OCI-LY7 (cell line): ENCODE measurements around the gene C1orf210. TPM values are rescaled to one million over a fixed set of nuclear protein-coding genes. Genes with fewer than 3 reads are reported as not detected.

Experiments used
- BruUV-seq: library from RNA; stranded (reverse); fragments of 400-500 nt; replicated peaks from 2 replicates; lab custom pipeline; 2021; lab: Mats Ljungman, UMichigan
- CTCF ChIA-PET: fragments of 300-600 bp; sonication (Branson Sonifier 250); formaldehyde crosslinking; loops from one replicate; lab custom pipeline; 2022; ENCODE audit warnings: antibody characterized with exemption; ENCODE audit not compliant: unreplicated experiment; lab: Charles Lee
- POLR2A ChIA-PET: fragments of 300-600 bp; sonication (Branson Sonifier 250); formaldehyde crosslinking; loops from one replicate; lab custom pipeline; 2022; ENCODE audit warnings: antibody characterized with exemption; lab: Charles Lee
- DNase-seq: peaks from one replicate; pipeline ENCODE4 v3.0.0-alpha.2; 2015; ENCODE audit warnings: low spot score
- H2AFZ ChIP-seq: fragments of 200-600 bp; sonication (generic), shearing (Covaris generic); 2 replicates; pipeline ENCODE4 v1.6.1; 2014; ENCODE audit warnings: mild to moderate bottlenecking, antibody characterized with exemption, low read length, moderate library complexity
- H3K27ac ChIP-seq: fragments of 200-600 bp; sonication (generic); 2 replicates; pipeline ENCODE4 v1.5.1; 2014; ENCODE audit warnings: mixed run types, low read depth, mild to moderate bottlenecking, moderate library complexity, low read length, inconsistent platforms; ENCODE audit not compliant: poor library complexity, severe bottlenecking
- H3K36me3 ChIP-seq: fragments of 200-600 bp; sonication (generic); 2 replicates; pipeline ENCODE4 v1.6.1; 2014; ENCODE audit warnings: mild to moderate bottlenecking, antibody characterized with exemption, low read length, moderate library complexity, mixed read lengths; ENCODE audit not compliant: insufficient read depth
- H3K4me1 ChIP-seq: fragments of 200-600 bp; sonication (generic); 2 replicates; pipeline ENCODE4 v1.5.1; 2014; ENCODE audit warnings: mild to moderate bottlenecking, low read length; ENCODE audit not compliant: insufficient read depth, poor library complexity, severe bottlenecking
- H3K4me2 ChIP-seq: fragments of 200-600 bp; sonication (generic); 2 replicates; pipeline ENCODE4 v1.6.1; 2014; ENCODE audit warnings: mild to moderate bottlenecking, low read length
- H3K4me3 ChIP-seq: fragments of 200-600 bp; sonication (generic); 2 replicates; pipeline ENCODE4 v1.5.1; 2014; ENCODE audit warnings: mild to moderate bottlenecking, low read depth, low read length; ENCODE audit not compliant: poor library complexity, severe bottlenecking
- H3K79me2 ChIP-seq: fragments of 200-600 bp; sonication (generic); 2 replicates; pipeline ENCODE4 v1.6.1; 2016; ENCODE audit warnings: low read depth, mild to moderate bottlenecking, low read length, moderate library complexity, mixed read lengths; ENCODE audit not compliant: insufficient read depth
- H3K9me2 ChIP-seq: fragments of 200-600 bp; sonication (generic); 2 replicates; pipeline ENCODE4 v1.6.1; 2016; ENCODE audit warnings: mild to moderate bottlenecking, low read length, mixed read lengths; ENCODE audit not compliant: insufficient read depth
- H3K9me3 ChIP-seq: fragments of 200-600 bp; sonication (generic); 2 replicates; pipeline ENCODE4 v1.6.1; 2014; ENCODE audit warnings: mild to moderate bottlenecking, mixed run types, low read length, mixed read lengths
- H4K20me1 ChIP-seq: fragments of 200-600 bp; sonication (generic); 2 replicates; pipeline ENCODE4 v1.6.1; 2014; ENCODE audit warnings: mild to moderate bottlenecking, antibody characterized with exemption, low read length, moderate library complexity, mixed read lengths; ENCODE audit not compliant: insufficient read depth
- EZH2phosphoT487 ChIP-seq: fragments of 200-600 bp; sonication (generic); IDR thresholded peaks from 2 replicates; pipeline ENCODE4 v1.6.1; 2018; ENCODE audit warnings: low read depth, borderline replicate concordance, mild to moderate bottlenecking, mixed run types, antibody characterized with exemption, low read length, moderate library complexity, mixed read lengths
- intact Hi-C: fragments of 100-400 bp; cut with micrococcal nuclease; formaldehyde crosslinking; loops from one replicate; pipeline ENCODE4 v1.10.0; 2022; ENCODE audit not compliant: unreplicated experiment
- total RNA-seq, 2 experiments: library from RNA; depleted of rRNA in 1 of 2; stranded (reverse); fragments of >200 nt in 1 of 2; shearing (Covaris generic) in 1 of 2; gene quantifications; 2 replicates each; pipeline ENCODE4 v1.2.3, GENCODE V29; 2014 to 2022
- TF ChIP-seq, protein P1 (sequence below): fragments of 200-600 bp; sonication (generic); conservative IDR thresholded peaks from 2 replicates; pipeline ENCODE4 v1.5.1; 2014; ENCODE audit warnings: mild to moderate bottlenecking, antibody characterized with exemption, low read length, moderate library complexity, mixed read lengths

C1orf210 gene
- total RNA-seq, 2 experiments from 2014 or later: not detected

DNA sequence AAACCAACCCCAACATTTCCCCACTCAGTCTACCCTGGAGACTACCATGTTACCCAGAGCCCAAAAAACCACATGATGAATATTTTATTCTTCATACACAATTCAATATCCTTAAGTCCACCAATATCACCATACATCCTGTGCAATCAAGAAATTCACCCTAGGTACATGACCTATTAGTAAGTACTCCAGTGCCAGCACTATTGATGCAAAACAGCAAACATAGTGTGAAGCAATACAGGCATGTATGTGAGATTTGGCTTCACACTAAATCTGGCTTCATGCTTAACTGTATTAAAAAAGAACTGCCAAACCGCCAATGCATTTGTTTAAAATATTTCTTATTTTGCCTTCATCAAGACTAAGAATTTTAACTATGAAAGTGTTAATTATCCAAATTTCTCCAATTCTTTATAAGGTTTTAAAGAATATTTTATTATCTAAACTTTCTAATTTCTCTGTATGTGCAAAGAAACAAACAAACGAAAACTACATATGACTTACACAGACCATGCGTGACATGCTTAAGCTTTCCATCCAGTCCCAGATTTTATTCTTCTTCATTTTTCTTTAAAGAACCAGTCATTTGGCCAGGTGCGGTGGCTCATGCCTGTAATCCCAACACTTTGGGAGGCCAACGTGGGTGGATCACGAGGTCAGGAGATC lies 38.0 kb downstream of the C1orf210 start:
- CTCF ChIA-PET: no interaction called here
- POLR2A ChIA-PET: no interaction called here
- TF ChIP-seq, protein P1, sequence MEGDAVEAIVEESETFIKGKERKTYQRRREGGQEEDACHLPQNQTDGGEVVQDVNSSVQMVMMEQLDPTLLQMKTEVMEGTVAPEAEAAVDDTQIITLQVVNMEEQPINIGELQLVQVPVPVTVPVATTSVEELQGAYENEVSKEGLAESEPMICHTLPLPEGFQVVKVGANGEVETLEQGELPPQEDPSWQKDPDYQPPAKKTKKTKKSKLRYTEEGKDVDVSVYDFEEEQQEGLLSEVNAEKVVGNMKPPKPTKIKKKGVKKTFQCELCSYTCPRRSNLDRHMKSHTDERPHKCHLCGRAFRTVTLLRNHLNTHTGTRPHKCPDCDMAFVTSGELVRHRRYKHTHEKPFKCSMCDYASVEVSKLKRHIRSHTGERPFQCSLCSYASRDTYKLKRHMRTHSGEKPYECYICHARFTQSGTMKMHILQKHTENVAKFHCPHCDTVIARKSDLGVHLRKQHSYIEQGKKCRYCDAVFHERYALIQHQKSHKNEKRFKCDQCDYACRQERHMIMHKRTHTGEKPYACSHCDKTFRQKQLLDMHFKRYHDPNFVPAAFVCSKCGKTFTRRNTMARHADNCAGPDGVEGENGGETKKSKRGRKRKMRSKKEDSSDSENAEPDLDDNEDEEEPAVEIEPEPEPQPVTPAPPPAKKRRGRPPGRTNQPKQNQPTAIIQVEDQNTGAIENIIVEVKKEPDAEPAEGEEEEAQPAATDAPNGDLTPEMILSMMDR: no peak
- no peak for TF ChIP-seq EZH2phosphoT487

DNA sequence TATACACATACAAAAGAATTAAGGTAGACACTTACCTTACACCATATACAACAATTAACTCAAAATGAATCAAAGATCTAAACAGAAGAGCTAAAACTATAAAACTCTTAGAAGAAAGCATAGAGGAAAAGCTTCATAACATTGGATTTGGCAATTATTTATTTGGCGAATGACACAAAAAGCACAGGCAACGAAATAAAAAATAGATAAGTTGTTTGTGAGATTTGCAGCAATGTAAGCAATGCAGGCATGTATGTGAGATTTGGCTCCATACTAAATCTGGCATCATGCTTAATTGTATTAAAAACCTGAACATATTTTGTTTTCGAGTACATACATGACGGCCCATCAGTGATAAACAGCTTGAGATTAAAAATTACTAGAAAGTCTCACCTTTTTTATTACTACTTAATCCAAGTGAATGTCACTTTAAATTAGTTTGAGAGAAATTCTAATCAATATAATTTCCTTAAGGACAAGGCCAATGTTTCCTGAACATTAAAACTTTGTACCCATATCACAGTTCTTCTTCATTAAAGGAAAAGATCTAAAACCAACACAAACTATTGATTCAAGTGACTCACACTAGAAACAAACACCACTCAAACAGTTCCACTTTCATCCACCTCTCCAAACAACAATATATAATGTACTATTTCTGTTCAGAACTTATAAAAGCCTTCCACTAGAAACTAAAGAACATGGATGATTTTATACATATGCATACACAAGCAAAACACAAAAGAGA lies 38.7 kb downstream of the C1orf210 start:
- H4K20me1 ChIP-seq: no peaks in the 10 kb centered on the region
- H3K4me3 ChIP-seq: no peak overlapping the region
- no peak overlapping the region for H3K4me2 ChIP-seq
- intact Hi-C loops: no loop called here
- no TSS peak for BruUV-seq
- H3K9me3 ChIP-seq: peaks cover 13% of the 10 kb centered on the region
- H2AFZ ChIP-seq: no peak overlapping the region
- H3K36me3 ChIP-seq: no peaks in the 10 kb centered on the region
- TF ChIP-seq EZH2phosphoT487: no peak
- TF ChIP-seq, protein P1: no peak
- ChIA-PET CTCF (no interaction called here), POLR2A (no interaction called here)
- H3K4me1 ChIP-seq: no peaks in the 10 kb centered on the region
- no peak for DNase-seq
- no peaks in the 10 kb centered on the region for H3K9me2 ChIP-seq
- H3K79me2 ChIP-seq: no peaks in the 10 kb centered on the region
- H3K27ac ChIP-seq: no peak overlapping the region

More for the DNA sequence above, 38.0 kb downstream of the C1orf210 start:
- no peak overlapping the region for H3K27ac ChIP-seq
- no peak for DNase-seq
- no peaks in the 10 kb centered on the region for H4K20me1 ChIP-seq
- H3K9me3 ChIP-seq: peaks cover 13% of the 10 kb centered on the region
- intact Hi-C loops: no loop called here
- H3K9me2 ChIP-seq: no peaks in the 10 kb centered on the region
- BruUV-seq: no TSS peak
- H3K36me3 ChIP-seq: no peaks in the 10 kb centered on the region
- no peak overlapping the region for H3K4me3 ChIP-seq
- H3K4me1 ChIP-seq: no peaks in the 10 kb centered on the region
- no peak overlapping the region for H2AFZ ChIP-seq
- no peaks in the 10 kb centered on the region for H3K79me2 ChIP-seq
- no peak overlapping the region for H3K4me2 ChIP-seq

DNA sequence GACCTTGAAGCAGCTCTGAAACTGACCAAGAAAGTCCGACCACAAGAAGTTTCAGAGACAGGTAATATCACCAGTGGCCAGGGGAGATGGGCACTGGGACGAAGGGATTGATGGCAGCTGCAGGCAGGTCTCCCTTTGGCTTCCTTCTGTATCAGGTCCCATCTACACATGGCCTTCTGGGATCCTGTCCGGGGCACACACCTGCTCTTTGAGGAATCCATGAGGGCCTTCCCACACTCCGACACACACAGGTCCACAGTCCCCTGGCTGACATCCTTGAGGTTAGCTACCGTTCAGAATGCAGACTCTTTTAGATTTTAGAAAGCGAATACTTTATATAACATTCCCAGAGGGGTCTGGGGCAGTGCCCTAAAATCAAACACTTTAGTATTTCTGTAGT lies 42.1 kb downstream of the C1orf210 start:
- no peak overlapping the region for H2AFZ ChIP-seq
- no peak overlapping the region for H3K4me2 ChIP-seq
- no peak overlapping the region for H3K27ac ChIP-seq
- TF ChIP-seq, protein P1: no peak
- peaks cover 19% of the 10 kb centered on the region; the same call in 1 of the 2 replicates for H3K9me3 ChIP-seq
- H4K20me1 ChIP-seq: no peaks in the 10 kb centered on the region
- no peak for DNase-seq
- no peak overlapping the region for H3K4me3 ChIP-seq
- BruUV-seq: no TSS peak
- ChIA-PET POLR2A (interaction anchor here (0.6 to 0.7 kb wide), 3 partner anchors 16 to 242 kb away, joined by 3 to 4 read pairs (median 3); no protein-coding TSS in a partner anchor), CTCF (no interaction called here)
- intact Hi-C loops: no loop called here
- H3K79me2 ChIP-seq: no peaks in the 10 kb centered on the region
- H3K4me1 ChIP-seq: peaks cover 22% of the 10 kb centered on the region
- no peaks in the 10 kb centered on the region for H3K9me2 ChIP-seq
- no peaks in the 10 kb centered on the region for H3K36me3 ChIP-seq
